A549 (cell line): ENCODE results near the gene AURKB.

Experiments used
- CTCF ChIP-seq: fragments of >200 bp; sonication (Bioruptor Twin); formaldehyde crosslinking; IDR thresholded peaks from 3 replicates; pipeline ENCODE4 v1.5.1; 2016
- KDM1A ChIP-seq: fragments of 200-600 bp; sonication (generic); IDR thresholded peaks from 2 replicates; pipeline ENCODE4 v1.6.1; 2016; ENCODE audit warnings: low read depth, mild to moderate bottlenecking
- MAX ChIP-seq: IDR thresholded peaks from 2 replicates; pipeline ENCODE4 v1.6.1; 2012
- MAZ ChIP-seq: fragments of 150-350 bp; IDR thresholded peaks from 2 replicates; pipeline ENCODE4 v1.6.1; 2014; ENCODE audit warnings: antibody characterized with exemption, low read depth, low read length, borderline replicate concordance
- POLR2A ChIP-seq: IDR thresholded peaks from 2 replicates; pipeline ENCODE4 v1.6.1; 2012; ENCODE audit warnings: mild to moderate bottlenecking, low read length
- POLR2AphosphoS2 ChIP-seq: conservative IDR thresholded peaks from 2 replicates; pipeline ENCODE4 v1.6.1; 2012; ENCODE audit warnings: low read length, improper control_type of control experiment, inconsistent platforms
- REST ChIP-seq: fragments of 200-600 bp; sonication (generic); IDR thresholded peaks from 2 replicates; pipeline ENCODE4 v1.6.1; 2016; ENCODE audit warnings: antibody characterized with exemption, mild to moderate bottlenecking, moderate library complexity
- RFX5 ChIP-seq: fragments of 450-650 bp; IDR thresholded peaks from 2 replicates; pipeline ENCODE4 v1.7.1; 2014; ENCODE audit warnings: antibody characterized with exemption, mild to moderate bottlenecking, moderate library complexity

- TF ChIP-seq POLR2A (no peak), RFX5 (no peak), CTCF (no peak), MAX (no peak), POLR2AphosphoS2 (no peak), MAZ (no peak), KDM1A (no peak), REST (no peak)
Observed at GRCh38 chr17:8189041-8189710, 21.2 kb downstream of the AURKB start.
